Measurements from ENCODE around the gene MYO1F.

Gene MYO1F

DNA sequence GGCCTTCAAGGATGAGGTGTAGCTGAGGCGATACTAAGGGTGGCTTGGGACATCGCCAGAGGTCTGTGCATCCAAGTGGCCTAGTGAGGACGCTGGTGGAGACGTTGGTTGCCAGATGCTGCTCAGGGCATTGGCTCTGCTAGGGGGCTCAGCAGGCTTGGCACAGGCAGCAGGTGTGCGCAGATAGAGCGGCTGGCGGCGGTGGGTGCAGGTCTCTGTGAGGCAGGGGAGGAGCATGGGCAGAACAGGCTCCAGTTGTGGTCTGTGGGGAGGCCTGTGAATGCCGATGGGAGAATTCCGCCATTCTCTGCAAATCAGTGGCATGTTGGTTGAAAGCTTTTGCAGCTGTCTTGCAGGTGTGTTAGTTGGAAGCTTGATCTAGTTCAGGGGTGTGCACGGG lies 96.0 kb downstream of the MYO1F start:
- H3K9me3 Mint-ChIP-seq: no peaks in the 10 kb centered on the region
- no peak for DNase-seq (ENCODE audit: low spot score in 2 of 2)
- H3K4me1 Mint-ChIP-seq: peaks cover 24% of the 10 kb centered on the region
- peaks cover 30% of the 10 kb centered on the region for H3K36me3 Mint-ChIP-seq
- ATAC-seq (ENCODE audit: low read depth): no peak
- no peak overlapping the region for H3K4me3 Mint-ChIP-seq
- no peaks in the 10 kb centered on the region for H3K27me3 Mint-ChIP-seq
- peak overlapping the region; percentile 35 for H3K27ac Mint-ChIP-seq

DNA sequence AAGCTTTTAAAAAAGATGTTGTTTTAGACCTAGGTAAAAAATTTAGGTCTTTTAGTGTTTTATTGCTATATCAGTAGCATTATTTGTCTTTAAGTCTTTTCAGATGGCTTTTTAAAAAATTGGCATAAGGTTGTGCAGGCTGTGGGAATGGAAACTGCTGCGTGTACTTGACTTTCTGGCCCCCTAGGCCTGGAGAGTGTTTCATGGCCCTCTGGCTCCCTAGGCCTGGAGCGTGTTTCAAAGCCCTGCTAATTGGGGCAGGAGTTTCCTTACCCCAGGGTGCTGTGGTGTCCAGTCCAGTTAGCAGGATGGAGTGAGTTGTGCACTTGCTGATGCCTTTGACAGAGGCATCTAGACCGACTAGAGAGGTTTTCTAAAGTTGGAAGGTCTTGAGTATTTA lies 98.6 kb downstream of the MYO1F start:
- peak overlapping the region; percentile 36 for H3K27ac Mint-ChIP-seq
- H3K4me3 Mint-ChIP-seq: no peak overlapping the region
- H3K27me3 Mint-ChIP-seq: no peaks in the 10 kb centered on the region
- no peaks in the 10 kb centered on the region for H3K9me3 Mint-ChIP-seq
- ATAC-seq (ENCODE audit: low read depth): no peak
- no peak for DNase-seq (ENCODE audit: low spot score in 2 of 2)
- H3K4me1 Mint-ChIP-seq: peaks cover 38% of the 10 kb centered on the region
- peaks cover 31% of the 10 kb centered on the region for H3K36me3 Mint-ChIP-seq

DNA sequence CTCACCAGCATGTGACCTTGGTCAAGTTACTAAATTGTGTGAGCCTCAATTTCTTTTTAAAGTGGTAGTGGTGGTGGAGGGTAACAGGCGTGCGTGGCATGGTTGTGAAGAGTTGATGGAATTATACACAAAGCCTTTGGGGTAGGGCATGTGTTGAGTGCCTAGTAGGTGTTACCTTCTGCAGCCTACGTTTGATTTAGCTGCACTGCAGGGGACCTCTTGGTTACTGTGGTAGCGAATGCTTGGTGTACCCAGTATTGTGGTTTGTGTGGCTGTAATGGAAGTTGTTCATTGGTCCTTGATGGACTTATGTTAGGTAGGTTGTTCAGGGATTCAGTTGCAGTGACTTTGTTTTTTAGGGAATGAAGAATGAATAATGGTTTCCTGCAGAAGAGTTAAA lies 99.4 kb downstream of the MYO1F start:
- H3K36me3 Mint-ChIP-seq: peaks cover 30% of the 10 kb centered on the region
- ATAC-seq (ENCODE audit: low read depth): no peak
- DNase-seq (ENCODE audit: low spot score in 2 of 2): no peak
- peak overlapping the region; percentile 36 for H3K27ac Mint-ChIP-seq
- no peak overlapping the region for H3K4me3 Mint-ChIP-seq
- no peaks in the 10 kb centered on the region for H3K27me3 Mint-ChIP-seq
- H3K9me3 Mint-ChIP-seq: no peaks in the 10 kb centered on the region
- H3K4me1 Mint-ChIP-seq: peaks cover 39% of the 10 kb centered on the region

DNA sequence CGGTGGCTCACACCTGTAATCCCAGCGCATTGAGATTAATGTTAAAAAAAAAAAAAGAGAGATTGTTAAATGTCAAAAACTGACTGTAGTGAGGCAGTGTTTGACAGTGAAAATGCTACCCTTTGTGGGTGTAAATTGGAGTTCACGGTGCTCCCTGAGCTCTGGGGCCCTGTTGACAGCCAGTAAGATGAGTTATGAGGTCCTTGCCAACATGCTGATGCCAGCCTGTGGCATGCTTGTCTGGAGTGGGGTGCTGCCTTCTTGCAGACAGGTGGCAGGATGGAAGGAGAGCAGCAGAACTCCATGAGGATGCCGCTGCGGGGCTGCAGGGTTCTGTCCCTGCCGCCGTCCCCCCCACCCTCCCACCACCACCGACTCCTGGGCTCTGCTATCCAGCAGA lies 100.7 kb downstream of the MYO1F start:
- peaks cover 34% of the 10 kb centered on the region for H3K4me1 Mint-ChIP-seq
- H3K27me3 Mint-ChIP-seq: no peaks in the 10 kb centered on the region
- H3K27ac Mint-ChIP-seq: no peak overlapping the region
- no peak overlapping the region for H3K4me3 Mint-ChIP-seq
- ATAC-seq (ENCODE audit: low read depth) (no peak), DNase-seq (ENCODE audit: low spot score in 2 of 2) (no peak)
- H3K36me3 Mint-ChIP-seq: peaks cover 21% of the 10 kb centered on the region
- H3K9me3 Mint-ChIP-seq: no peaks in the 10 kb centered on the region

DNA sequence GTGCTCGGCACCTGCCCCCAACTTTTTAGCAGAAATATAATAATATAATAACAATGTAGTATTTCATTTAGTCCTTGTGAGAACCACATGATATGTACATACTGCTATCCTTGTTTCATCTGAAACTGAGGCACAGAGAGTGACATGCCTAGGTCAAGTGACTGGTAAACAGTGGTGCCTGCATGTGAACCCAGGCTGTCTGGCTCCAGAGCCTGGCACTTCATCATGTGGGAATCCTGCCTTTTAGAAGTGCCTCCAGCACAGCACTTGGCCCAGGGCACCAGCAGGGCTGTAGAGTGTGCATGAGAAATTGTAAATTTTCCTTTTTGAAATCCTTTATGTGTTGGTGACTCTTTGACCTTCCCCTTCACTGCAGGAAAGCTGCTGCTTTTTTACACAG lies 102.2 kb downstream of the MYO1F start:
- peaks cover 20% of the 10 kb centered on the region for H3K36me3 Mint-ChIP-seq
- DNase-seq (ENCODE audit: low spot score in 2 of 2) (no peak), ATAC-seq (ENCODE audit: low read depth) (no peak)
- no peak overlapping the region for H3K4me3 Mint-ChIP-seq
- peaks cover 27% of the 10 kb centered on the region for H3K4me1 Mint-ChIP-seq
- peak overlapping the region; percentile 85 for H3K27ac Mint-ChIP-seq
- no peaks in the 10 kb centered on the region for H3K9me3 Mint-ChIP-seq
- no peaks in the 10 kb centered on the region for H3K27me3 Mint-ChIP-seq

DNA sequence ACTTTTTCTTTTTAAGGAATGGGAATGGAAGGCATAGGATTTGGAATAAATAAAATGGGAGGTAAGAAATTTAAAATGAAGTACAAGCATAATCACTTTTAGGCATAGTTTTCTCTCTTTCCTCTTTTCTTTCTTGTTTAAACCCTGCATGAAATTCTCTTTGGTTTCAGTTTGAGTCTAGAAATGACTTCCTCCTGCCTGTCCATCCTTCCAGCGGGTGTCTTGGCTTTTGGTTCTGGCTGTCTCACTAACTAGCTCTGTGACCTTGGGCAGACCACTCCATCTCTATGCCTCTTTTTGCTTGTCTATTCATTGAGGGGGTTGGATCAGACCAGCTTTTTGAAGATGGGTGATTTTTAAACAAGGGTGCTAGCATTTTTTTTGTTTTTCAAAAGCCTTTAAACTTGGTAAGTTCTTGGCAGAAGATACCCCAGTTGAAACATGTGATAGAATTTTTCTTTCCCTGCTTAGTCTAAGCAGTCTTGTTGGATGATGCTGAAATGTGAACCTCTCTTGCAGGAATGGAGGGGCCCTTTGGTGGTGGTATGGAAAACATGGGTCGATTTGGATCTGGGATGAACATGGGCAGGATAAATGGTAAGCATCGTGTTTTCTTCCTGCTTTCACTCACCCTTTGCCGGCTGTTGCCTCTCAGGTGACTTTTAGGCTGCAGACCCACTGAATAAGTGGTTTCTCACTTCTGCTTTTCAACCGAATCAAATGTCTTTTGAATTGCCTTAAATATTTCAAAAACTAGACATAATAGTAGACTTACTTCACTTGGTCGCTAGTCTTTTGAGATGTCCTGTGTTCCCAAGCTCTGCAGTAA lies 103.4 kb downstream of the MYO1F start:
- DNase-seq (ENCODE audit: low spot score in 2 of 2) (peak in 1 of 2 donors; percentile 28), ATAC-seq (ENCODE audit: low read depth) (peak; percentile 87)
- peak overlapping the region; percentile 64 for H3K4me3 Mint-ChIP-seq
- peak overlapping the region; percentile 85 for H3K27ac Mint-ChIP-seq
- H3K27me3 Mint-ChIP-seq: no peaks in the 10 kb centered on the region
- peaks cover 27% of the 10 kb centered on the region for H3K36me3 Mint-ChIP-seq
- H3K4me1 Mint-ChIP-seq: peaks cover 27% of the 10 kb centered on the region
- H3K9me3 Mint-ChIP-seq: no peaks in the 10 kb centered on the region

All from memory B cell (primary cell).